WTC11 (cell line): ENCODE data around the gene HIBADH. TPM values are rescaled to one million over a fixed set of nuclear protein-coding genes. Genes with fewer than 3 reads are reported as not detected.

ENCODE experiments used
- ATAC-seq: fragments of 200-7000 bp; cut with Tn5 transposase; 2 replicates; pipeline ENCODE4 v1.10.0; 2021; ENCODE audit warnings: mild to moderate bottlenecking, moderate library complexity
- CTCF ChIA-PET: fragments of 300-600 bp; sonication (Branson Sonifier 250); formaldehyde crosslinking; loops from one replicate; lab custom pipeline; 2021; ENCODE audit warnings: antibody characterized with exemption; lab: Charles Lee
- POLR2A ChIA-PET: fragments of 350-600 bp; sonication (Branson Sonifier 250); formaldehyde crosslinking; loops from one replicate; lab custom pipeline; 2021; ENCODE audit warnings: antibody characterized with exemption; lab: Charles Lee
- DNase-seq: peaks from one replicate; pipeline ENCODE4 v3.0.0; 2021; ENCODE audit warnings: low spot score
- H3K27ac Mint-ChIP-seq: 2 replicates; pipeline ENCODE4 v1.8.0; 2021; ENCODE audit warnings: mixed read lengths
- H3K27me3 Mint-ChIP-seq: 2 replicates; pipeline ENCODE4 v1.8.0; 2021; ENCODE audit warnings: low read depth, mild to moderate bottlenecking, moderate library complexity, mixed read lengths
- H3K36me3 Mint-ChIP-seq: 2 replicates; pipeline ENCODE4 v1.8.0; 2021; ENCODE audit warnings: mixed read lengths
- H3K4me1 Mint-ChIP-seq: 2 replicates; pipeline ENCODE4 v1.8.0; 2022; ENCODE audit warnings: mixed read lengths
- H3K4me3 Mint-ChIP-seq: 2 replicates; pipeline ENCODE4 v1.8.0; 2021; ENCODE audit warnings: mild to moderate bottlenecking, moderate library complexity, mixed read lengths
- H3K9me3 Mint-ChIP-seq: 2 replicates; pipeline ENCODE4 v1.8.0; 2021; ENCODE audit warnings: mixed read lengths
- CBFB ChIP-seq: sonication (generic); formaldehyde crosslinking; IDR thresholded peaks from 2 replicates; pipeline ENCODE4 v1.8.1; 2022; ENCODE audit warnings: mild to moderate bottlenecking, low read depth, missing genetic modification reagents
- FOXJ3 ChIP-seq: sonication (generic); formaldehyde crosslinking; IDR thresholded peaks from 2 replicates; pipeline ENCODE4 v1.9.0; 2021; ENCODE audit warnings: missing genetic modification reagents, mild to moderate bottlenecking, borderline replicate concordance
- FOXP1 ChIP-seq: sonication (generic); formaldehyde crosslinking; IDR thresholded peaks from 2 replicates; pipeline ENCODE4 v1.8.0; 2022; ENCODE audit warnings: missing genetic modification reagents, mild to moderate bottlenecking, moderate library complexity, borderline replicate concordance
- JUN ChIP-seq: sonication (generic); formaldehyde crosslinking; IDR thresholded peaks from 2 replicates; pipeline ENCODE4 v1.8.0; 2023; ENCODE audit warnings: mild to moderate bottlenecking, missing genetic modification reagents
- NR1H2 ChIP-seq: sonication (generic); formaldehyde crosslinking; IDR thresholded peaks from 2 replicates; pipeline ENCODE4 v1.9.0; 2021; ENCODE audit warnings: mild to moderate bottlenecking, moderate library complexity, missing genetic modification reagents
- NR2C2 ChIP-seq: sonication (generic); formaldehyde crosslinking; IDR thresholded peaks from 2 replicates; pipeline ENCODE4 v1.8.0; 2022; ENCODE audit warnings: mild to moderate bottlenecking, missing genetic modification reagents
- SMAD3 ChIP-seq: sonication (generic); formaldehyde crosslinking; IDR thresholded peaks from 2 replicates; pipeline ENCODE4 v1.8.0; 2022; ENCODE audit warnings: missing genetic modification reagents, mild to moderate bottlenecking, borderline replicate concordance
- SOX15 ChIP-seq: fragments of 250-450 bp; sonication (Bioruptor Pico); IDR thresholded peaks from 2 replicates; pipeline ENCODE4 v1.9.0; 2021; ENCODE audit warnings: mild to moderate bottlenecking
- TP53 ChIP-seq: sonication (generic); formaldehyde crosslinking; IDR thresholded peaks from 2 replicates; pipeline ENCODE4 v1.8.1; 2023; ENCODE audit warnings: mild to moderate bottlenecking, missing genetic modification reagents
- ZNF416 ChIP-seq: fragments of 250-450 bp; sonication (Bioruptor Pico); IDR thresholded peaks from 2 replicates; pipeline ENCODE4 v1.9.0; 2021; ENCODE audit warnings: mild to moderate bottlenecking, inconsistent platforms
- ZNF423 ChIP-seq: fragments of 250-450 bp; sonication (Bioruptor Pico); IDR thresholded peaks from 2 replicates; pipeline ENCODE4 v2.1.2; 2022; ENCODE audit warnings: mild to moderate bottlenecking, moderate library complexity
- ZNF671 ChIP-seq: fragments of 250-450 bp; sonication (Bioruptor Pico); IDR thresholded peaks from 2 replicates; pipeline ENCODE4 v1.8.0; 2021; ENCODE audit warnings: mild to moderate bottlenecking
- total RNA-seq: library from RNA; stranded (reverse); gene quantifications from 3 replicates; pipeline ENCODE4 v1.2.3, GENCODE V29; 2021
- TF ChIP-seq, protein P1 (sequence below): sonication (generic); formaldehyde crosslinking; IDR thresholded peaks from 2 replicates; pipeline ENCODE4 v1.8.0; 2022; ENCODE audit warnings: mild to moderate bottlenecking, missing genetic modification reagents
- TF ChIP-seq, protein P2 (sequence below): sonication (generic); formaldehyde crosslinking; IDR thresholded peaks from 2 replicates; pipeline ENCODE4 v1.8.0; 2023; ENCODE audit warnings: missing genetic modification reagents
- TF ChIP-seq, protein P3 (sequence below): fragments of 250-450 bp; sonication (Bioruptor Pico); IDR thresholded peaks from 2 replicates; pipeline ENCODE4 v1.9.0; 2021; ENCODE audit warnings: moderate library complexity, mild to moderate bottlenecking, inconsistent platforms, borderline replicate concordance
- TF ChIP-seq, protein P4 (sequence below): sonication (generic); formaldehyde crosslinking; conservative IDR thresholded peaks from 2 replicates; pipeline ENCODE4 v1.8.1; 2023; ENCODE audit warnings: mild to moderate bottlenecking, low read depth, missing genetic modification reagents, moderate library complexity
- TF ChIP-seq, protein P5 (sequence below): fragments of 250-450 bp; sonication (Bioruptor Pico); IDR thresholded peaks from 2 replicates; pipeline ENCODE4 v1.8.0; 2021; ENCODE audit warnings: mild to moderate bottlenecking
- TF ChIP-seq, protein P6 (sequence below): fragments of 250-450 bp; sonication (Bioruptor Pico); IDR thresholded peaks from 2 replicates; pipeline ENCODE4 v1.9.0; 2021; ENCODE audit warnings: mild to moderate bottlenecking, borderline replicate concordance
- TF ChIP-seq, protein P7 (sequence below): fragments of 250-450 bp; sonication (Bioruptor Pico); IDR thresholded peaks from 2 replicates; pipeline ENCODE4 v1.9.0; 2021; ENCODE audit warnings: mild to moderate bottlenecking

Gene HIBADH
- total RNA-seq, 1 experiment from 2014 or later: 27.9 TPM

DNA sequence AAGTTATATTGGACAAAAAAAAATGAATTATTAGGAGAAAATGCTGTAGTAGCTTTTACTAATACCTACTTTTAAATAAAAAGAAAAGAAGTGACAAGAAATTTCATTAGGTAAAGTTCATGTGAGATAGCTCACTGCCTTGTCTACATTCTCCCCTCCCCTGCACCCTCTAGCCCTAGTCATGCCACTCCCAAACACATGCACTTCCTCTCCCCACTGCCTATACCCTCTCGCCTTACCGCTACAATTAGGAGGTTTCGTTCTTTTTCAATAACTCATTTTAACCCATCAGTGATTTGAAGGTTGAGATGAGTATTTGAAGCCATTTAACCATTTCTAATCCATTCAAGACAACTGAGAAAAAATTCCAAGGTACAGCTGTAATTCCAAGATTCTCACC lies 75.3 kb downstream of the HIBADH start:
- no peak for DNase-seq
- H3K36me3 Mint-ChIP-seq: no peaks in the 10 kb centered on the region
- peaks cover 48% of the 10 kb centered on the region for H3K4me1 Mint-ChIP-seq
- no peak overlapping the region for H3K4me3 Mint-ChIP-seq
- no peaks in the 10 kb centered on the region for H3K27me3 Mint-ChIP-seq
- POLR2A ChIA-PET: interaction anchor here (0.6 kb wide), 1 partner anchor 894 kb away, joined by 3 read pairs; no protein-coding TSS in a partner anchor
- TF ChIP-seq, protein P1, sequence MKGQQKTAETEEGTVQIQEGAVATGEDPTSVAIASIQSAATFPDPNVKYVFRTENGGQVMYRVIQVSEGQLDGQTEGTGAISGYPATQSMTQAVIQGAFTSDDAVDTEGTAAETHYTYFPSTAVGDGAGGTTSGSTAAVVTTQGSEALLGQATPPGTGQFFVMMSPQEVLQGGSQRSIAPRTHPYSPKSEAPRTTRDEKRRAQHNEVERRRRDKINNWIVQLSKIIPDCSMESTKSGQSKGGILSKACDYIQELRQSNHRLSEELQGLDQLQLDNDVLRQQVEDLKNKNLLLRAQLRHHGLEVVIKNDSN (CRISPR knock-in tag): no peak
- TF ChIP-seq JUN: no peak
- TF ChIP-seq CBFB (CRISPR knock-in tag): no peak
- TF ChIP-seq FOXJ3 (CRISPR knock-in tag): no peak
- TF ChIP-seq, protein P2, sequence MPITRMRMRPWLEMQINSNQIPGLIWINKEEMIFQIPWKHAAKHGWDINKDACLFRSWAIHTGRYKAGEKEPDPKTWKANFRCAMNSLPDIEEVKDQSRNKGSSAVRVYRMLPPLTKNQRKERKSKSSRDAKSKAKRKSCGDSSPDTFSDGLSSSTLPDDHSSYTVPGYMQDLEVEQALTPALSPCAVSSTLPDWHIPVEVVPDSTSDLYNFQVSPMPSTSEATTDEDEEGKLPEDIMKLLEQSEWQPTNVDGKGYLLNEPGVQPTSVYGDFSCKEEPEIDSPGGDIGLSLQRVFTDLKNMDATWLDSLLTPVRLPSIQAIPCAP: no peak
- no peak for TF ChIP-seq ZNF423 (CRISPR knock-in tag)
- no peak for TF ChIP-seq NR1H2 (CRISPR knock-in tag)
- TF ChIP-seq, protein P3, sequence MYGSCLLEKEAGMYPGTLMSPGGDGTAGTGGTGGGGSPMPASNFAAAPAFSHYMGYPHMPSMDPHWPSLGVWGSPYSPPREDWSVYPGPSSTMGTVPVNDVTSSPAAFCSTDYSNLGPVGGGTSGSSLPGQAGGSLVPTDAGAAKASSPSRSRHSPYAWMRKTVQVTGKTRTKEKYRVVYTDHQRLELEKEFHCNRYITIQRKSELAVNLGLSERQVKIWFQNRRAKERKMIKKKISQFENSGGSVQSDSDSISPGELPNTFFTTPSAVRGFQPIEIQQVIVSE: no peak
- no peak for TF ChIP-seq ZNF416
- TF ChIP-seq, protein P4, sequence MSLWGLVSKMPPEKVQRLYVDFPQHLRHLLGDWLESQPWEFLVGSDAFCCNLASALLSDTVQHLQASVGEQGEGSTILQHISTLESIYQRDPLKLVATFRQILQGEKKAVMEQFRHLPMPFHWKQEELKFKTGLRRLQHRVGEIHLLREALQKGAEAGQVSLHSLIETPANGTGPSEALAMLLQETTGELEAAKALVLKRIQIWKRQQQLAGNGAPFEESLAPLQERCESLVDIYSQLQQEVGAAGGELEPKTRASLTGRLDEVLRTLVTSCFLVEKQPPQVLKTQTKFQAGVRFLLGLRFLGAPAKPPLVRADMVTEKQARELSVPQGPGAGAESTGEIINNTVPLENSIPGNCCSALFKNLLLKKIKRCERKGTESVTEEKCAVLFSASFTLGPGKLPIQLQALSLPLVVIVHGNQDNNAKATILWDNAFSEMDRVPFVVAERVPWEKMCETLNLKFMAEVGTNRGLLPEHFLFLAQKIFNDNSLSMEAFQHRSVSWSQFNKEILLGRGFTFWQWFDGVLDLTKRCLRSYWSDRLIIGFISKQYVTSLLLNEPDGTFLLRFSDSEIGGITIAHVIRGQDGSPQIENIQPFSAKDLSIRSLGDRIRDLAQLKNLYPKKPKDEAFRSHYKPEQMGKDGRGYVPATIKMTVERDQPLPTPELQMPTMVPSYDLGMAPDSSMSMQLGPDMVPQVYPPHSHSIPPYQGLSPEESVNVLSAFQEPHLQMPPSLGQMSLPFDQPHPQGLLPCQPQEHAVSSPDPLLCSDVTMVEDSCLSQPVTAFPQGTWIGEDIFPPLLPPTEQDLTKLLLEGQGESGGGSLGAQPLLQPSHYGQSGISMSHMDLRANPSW (CRISPR knock-in tag): no peak
- no peak for TF ChIP-seq FOXP1 (CRISPR knock-in tag)
- TF ChIP-seq, protein P5, sequence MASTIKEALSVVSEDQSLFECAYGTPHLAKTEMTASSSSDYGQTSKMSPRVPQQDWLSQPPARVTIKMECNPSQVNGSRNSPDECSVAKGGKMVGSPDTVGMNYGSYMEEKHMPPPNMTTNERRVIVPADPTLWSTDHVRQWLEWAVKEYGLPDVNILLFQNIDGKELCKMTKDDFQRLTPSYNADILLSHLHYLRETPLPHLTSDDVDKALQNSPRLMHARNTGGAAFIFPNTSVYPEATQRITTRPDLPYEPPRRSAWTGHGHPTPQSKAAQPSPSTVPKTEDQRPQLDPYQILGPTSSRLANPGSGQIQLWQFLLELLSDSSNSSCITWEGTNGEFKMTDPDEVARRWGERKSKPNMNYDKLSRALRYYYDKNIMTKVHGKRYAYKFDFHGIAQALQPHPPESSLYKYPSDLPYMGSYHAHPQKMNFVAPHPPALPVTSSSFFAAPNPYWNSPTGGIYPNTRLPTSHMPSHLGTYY (CRISPR knock-in tag): no peak
- TF ChIP-seq, protein P6, sequence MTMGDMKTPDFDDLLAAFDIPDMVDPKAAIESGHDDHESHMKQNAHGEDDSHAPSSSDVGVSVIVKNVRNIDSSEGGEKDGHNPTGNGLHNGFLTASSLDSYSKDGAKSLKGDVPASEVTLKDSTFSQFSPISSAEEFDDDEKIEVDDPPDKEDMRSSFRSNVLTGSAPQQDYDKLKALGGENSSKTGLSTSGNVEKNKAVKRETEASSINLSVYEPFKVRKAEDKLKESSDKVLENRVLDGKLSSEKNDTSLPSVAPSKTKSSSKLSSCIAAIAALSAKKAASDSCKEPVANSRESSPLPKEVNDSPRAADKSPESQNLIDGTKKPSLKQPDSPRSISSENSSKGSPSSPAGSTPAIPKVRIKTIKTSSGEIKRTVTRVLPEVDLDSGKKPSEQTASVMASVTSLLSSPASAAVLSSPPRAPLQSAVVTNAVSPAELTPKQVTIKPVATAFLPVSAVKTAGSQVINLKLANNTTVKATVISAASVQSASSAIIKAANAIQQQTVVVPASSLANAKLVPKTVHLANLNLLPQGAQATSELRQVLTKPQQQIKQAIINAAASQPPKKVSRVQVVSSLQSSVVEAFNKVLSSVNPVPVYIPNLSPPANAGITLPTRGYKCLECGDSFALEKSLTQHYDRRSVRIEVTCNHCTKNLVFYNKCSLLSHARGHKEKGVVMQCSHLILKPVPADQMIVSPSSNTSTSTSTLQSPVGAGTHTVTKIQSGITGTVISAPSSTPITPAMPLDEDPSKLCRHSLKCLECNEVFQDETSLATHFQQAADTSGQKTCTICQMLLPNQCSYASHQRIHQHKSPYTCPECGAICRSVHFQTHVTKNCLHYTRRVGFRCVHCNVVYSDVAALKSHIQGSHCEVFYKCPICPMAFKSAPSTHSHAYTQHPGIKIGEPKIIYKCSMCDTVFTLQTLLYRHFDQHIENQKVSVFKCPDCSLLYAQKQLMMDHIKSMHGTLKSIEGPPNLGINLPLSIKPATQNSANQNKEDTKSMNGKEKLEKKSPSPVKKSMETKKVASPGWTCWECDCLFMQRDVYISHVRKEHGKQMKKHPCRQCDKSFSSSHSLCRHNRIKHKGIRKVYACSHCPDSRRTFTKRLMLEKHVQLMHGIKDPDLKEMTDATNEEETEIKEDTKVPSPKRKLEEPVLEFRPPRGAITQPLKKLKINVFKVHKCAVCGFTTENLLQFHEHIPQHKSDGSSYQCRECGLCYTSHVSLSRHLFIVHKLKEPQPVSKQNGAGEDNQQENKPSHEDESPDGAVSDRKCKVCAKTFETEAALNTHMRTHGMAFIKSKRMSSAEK (CRISPR knock-in tag): no peak
- no peak for TF ChIP-seq NR2C2 (CRISPR knock-in tag)
- no peak for TF ChIP-seq TP53 (CRISPR knock-in tag)
- no peak for TF ChIP-seq SMAD3
- no peak for TF ChIP-seq SOX15 (CRISPR knock-in tag)
- TF ChIP-seq, protein P7, sequence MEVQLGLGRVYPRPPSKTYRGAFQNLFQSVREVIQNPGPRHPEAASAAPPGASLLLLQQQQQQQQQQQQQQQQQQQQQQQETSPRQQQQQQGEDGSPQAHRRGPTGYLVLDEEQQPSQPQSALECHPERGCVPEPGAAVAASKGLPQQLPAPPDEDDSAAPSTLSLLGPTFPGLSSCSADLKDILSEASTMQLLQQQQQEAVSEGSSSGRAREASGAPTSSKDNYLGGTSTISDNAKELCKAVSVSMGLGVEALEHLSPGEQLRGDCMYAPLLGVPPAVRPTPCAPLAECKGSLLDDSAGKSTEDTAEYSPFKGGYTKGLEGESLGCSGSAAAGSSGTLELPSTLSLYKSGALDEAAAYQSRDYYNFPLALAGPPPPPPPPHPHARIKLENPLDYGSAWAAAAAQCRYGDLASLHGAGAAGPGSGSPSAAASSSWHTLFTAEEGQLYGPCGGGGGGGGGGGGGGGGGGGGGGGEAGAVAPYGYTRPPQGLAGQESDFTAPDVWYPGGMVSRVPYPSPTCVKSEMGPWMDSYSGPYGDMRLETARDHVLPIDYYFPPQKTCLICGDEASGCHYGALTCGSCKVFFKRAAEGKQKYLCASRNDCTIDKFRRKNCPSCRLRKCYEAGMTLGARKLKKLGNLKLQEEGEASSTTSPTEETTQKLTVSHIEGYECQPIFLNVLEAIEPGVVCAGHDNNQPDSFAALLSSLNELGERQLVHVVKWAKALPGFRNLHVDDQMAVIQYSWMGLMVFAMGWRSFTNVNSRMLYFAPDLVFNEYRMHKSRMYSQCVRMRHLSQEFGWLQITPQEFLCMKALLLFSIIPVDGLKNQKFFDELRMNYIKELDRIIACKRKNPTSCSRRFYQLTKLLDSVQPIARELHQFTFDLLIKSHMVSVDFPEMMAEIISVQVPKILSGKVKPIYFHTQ (CRISPR knock-in tag): no peak
- no peak for TF ChIP-seq ZNF671 (CRISPR knock-in tag)
- no peak; the same call in 1 of the 2 replicates for ATAC-seq
- H3K9me3 Mint-ChIP-seq: no peaks in the 10 kb centered on the region
- no peak overlapping the region for H3K27ac Mint-ChIP-seq
- CTCF ChIA-PET: interaction anchor here (0.6 to 2.5 kb wide), 7 partner anchors 9 to 506 kb away, joined by 3 to 21 read pairs (median 4); partner anchors contain the start of gene TAX1BP1
